Nephron progenitor cell (in vitro differentiated cells): ENCODE results near the gene CABP4.

Experiments
- DNase-seq: peaks from one replicate; pipeline ENCODE4 v3.0.0; 2021
- H3K27ac Mint-ChIP-seq: 2 replicates; pipeline ENCODE4 v1.8.0; 2021; ENCODE audit warnings: mild to moderate bottlenecking, moderate library complexity, mixed read lengths
- H3K27me3 Mint-ChIP-seq: 2 replicates; pipeline ENCODE4 v1.8.0; 2021; ENCODE audit warnings: mild to moderate bottlenecking, low read depth, mixed read lengths; ENCODE audit not compliant: poor library complexity
- H3K36me3 Mint-ChIP-seq: 2 replicates; pipeline ENCODE4 v1.8.0; 2021; ENCODE audit warnings: low read depth, mixed read lengths
- H3K4me1 Mint-ChIP-seq: 2 replicates; pipeline ENCODE4 v1.8.0; 2021; ENCODE audit warnings: mixed read lengths
- H3K4me3 Mint-ChIP-seq: 2 replicates; pipeline ENCODE4 v1.8.0; 2021; ENCODE audit warnings: mild to moderate bottlenecking, moderate library complexity, mixed read lengths
- H3K9me3 Mint-ChIP-seq: 2 replicates; pipeline ENCODE4 v1.8.0; 2021; ENCODE audit warnings: mild to moderate bottlenecking, moderate library complexity, mixed read lengths
- TF ChIP-seq, protein P1 (sequence below): fragments of 200-600 bp; sonication (generic); IDR thresholded peaks from 2 replicates; pipeline ENCODE4 v1.5.0; 2021; ENCODE audit warnings: antibody characterized with exemption

The CABP4 gene

GRCh38 chr11:67417425-67417824, 37.7 kb upstream of the CABP4 start:
- Mint-ChIP-seq H3K27me3 (peaks cover 53% of the 10 kb centered on the region), H3K4me3 (no peak overlapping the region), H3K4me1 (peaks cover 26% of the 10 kb centered on the region), H3K36me3 (no peaks in the 10 kb centered on the region), H3K9me3 (no peaks in the 10 kb centered on the region), H3K27ac (no peak overlapping the region)
- TF ChIP-seq, protein P1, sequence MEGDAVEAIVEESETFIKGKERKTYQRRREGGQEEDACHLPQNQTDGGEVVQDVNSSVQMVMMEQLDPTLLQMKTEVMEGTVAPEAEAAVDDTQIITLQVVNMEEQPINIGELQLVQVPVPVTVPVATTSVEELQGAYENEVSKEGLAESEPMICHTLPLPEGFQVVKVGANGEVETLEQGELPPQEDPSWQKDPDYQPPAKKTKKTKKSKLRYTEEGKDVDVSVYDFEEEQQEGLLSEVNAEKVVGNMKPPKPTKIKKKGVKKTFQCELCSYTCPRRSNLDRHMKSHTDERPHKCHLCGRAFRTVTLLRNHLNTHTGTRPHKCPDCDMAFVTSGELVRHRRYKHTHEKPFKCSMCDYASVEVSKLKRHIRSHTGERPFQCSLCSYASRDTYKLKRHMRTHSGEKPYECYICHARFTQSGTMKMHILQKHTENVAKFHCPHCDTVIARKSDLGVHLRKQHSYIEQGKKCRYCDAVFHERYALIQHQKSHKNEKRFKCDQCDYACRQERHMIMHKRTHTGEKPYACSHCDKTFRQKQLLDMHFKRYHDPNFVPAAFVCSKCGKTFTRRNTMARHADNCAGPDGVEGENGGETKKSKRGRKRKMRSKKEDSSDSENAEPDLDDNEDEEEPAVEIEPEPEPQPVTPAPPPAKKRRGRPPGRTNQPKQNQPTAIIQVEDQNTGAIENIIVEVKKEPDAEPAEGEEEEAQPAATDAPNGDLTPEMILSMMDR: no peak
- DNase-seq: no peak

DNA sequence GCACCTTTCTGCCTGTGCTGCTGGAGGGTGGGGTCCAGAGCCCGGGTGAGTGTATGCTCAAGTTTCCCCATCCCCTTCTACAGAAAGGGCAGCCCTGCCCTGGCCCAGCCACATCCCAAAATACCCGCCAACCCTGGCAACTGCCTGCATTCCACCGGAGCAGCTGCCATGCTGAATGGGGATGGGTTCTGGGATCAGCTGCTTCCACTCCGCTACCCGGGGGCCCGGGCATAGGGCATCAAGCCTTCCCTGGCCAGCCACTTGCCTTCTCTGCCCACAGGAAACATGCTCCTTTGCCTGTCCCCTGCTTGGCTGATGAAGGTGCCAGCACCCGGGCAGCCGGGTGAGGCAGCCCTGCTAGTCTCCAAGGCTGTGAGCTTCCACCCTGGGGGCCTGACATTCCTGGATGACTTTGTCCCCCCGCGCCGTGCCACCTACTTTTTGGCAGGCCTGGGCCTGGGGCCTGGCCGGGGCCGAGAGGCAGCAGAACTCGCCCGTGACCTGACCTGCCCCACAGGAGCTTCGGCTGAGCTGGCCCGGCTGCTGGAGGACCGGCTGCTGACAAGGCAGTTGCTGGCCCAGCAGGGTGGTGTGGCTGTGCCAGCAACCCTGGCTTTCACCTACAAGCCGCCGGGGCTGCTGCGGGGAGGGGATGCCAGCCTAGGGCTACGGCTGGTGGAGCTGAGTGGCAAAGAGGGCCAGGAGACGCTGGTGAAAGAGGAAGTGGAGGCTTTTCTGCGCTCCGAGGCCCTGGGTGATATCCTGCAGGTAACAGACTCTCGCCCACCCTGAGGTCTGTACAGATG, 36.5 kb upstream of the CABP4 start:
- H3K9me3 Mint-ChIP-seq: no peaks in the 10 kb centered on the region
- DNase-seq: no peak
- H3K27ac Mint-ChIP-seq: no peak overlapping the region
- H3K36me3 Mint-ChIP-seq: no peaks in the 10 kb centered on the region
- TF ChIP-seq, protein P1: no peak
- H3K27me3 Mint-ChIP-seq: peaks cover 44% of the 10 kb centered on the region
- H3K4me3 Mint-ChIP-seq: no peak overlapping the region
- peaks cover 25% of the 10 kb centered on the region for H3K4me1 Mint-ChIP-seq

- Mint-ChIP-seq H3K4me1 (peaks cover 25% of the 10 kb centered on the region), H3K27me3 (peaks cover 36% of the 10 kb centered on the region), H3K4me3 (peak overlapping the region; percentile 78), H3K9me3 (no peaks in the 10 kb centered on the region), H3K36me3 (no peaks in the 10 kb centered on the region), H3K27ac (no peak overlapping the region)
- DNase-seq: no peak
- TF ChIP-seq, protein P1: no peak
Measured at GRCh38 chr11:67419325-67420049, 35.7 kb upstream of the CABP4 start.

- H3K4me1 Mint-ChIP-seq: peaks cover 25% of the 10 kb centered on the region
Measured at GRCh38 chr11:67420147-67420645, 35.0 kb upstream of the CABP4 start.

GRCh38 chr11:67420646-67421429, 34.3 kb upstream of the CABP4 start:
- Mint-ChIP-seq H3K36me3 (no peaks in the 10 kb centered on the region), H3K27ac (no peak overlapping the region), H3K4me1 (peaks cover 25% of the 10 kb centered on the region), H3K9me3 (no peaks in the 10 kb centered on the region), H3K27me3 (peaks cover 29% of the 10 kb centered on the region), H3K4me3 (peak overlapping the region; percentile 67)
- DNase-seq: peak; percentile 99
- TF ChIP-seq, protein P1: no peak

More at GRCh38 chr11:67420147-67420645, 35.0 kb upstream of the CABP4 start:
- TF ChIP-seq, protein P1: no peak
- DNase-seq: no peak
- Mint-ChIP-seq H3K9me3 (no peaks in the 10 kb centered on the region), H3K36me3 (no peaks in the 10 kb centered on the region), H3K27me3 (peaks cover 29% of the 10 kb centered on the region), H3K27ac (no peak overlapping the region), H3K4me3 (peak overlapping the region; percentile 78)
